ENCODE results near the gene SEMA6B.

DNA sequence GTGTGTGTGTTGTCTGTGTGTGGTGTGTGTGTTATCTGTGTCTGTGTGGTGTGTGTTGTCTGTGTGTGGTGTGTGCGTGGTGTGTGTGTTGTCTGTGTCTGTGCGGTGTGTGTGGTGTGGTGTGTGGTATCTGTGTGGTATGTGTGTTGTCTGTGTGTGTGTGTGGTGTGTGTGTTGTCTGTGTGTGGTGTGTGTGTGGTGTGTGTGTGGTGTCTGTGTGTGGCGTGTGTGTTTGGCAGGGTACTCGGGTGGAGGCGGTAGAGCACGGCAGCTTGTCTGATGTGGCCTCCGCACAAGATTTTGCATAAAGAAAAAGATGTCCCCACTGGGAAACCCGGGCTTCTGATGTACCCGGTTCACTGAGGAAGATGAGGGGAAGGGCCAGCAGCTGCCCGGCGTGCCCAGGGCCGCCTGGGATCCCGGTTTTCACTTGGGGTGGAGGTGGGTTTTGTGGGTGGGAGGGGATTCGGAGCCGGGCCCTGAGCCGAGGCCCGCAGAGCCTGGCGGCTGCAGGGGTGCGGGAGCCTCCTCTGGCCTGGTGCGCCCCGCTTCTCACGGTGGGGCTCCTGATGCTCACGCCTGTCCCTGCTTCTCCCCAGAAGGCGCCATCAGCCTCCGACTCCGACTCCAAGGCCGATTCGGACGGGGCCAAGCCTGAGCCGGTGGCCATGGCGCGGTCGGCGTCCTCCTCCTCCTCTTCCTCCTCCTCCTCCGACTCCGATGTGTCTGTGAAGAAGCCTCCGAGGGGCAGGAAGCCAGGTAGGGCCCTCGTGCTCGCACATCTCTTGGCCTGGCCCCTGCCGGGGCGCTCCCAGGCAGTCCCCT, 66.2 kb downstream of the SEMA6B start:
- TF ChIP-seq POLR2AphosphoS5 (IDR thresholded peaks at IDR 0.05; ENCODE audit: low read depth, low read length), result no peak
- TF ChIP-seq TAF1 (IDR thresholded peaks at IDR 0.05; ENCODE audit: low read depth, low read length), result no peak
- TF ChIP-seq POLR2A (IDR thresholded peaks at IDR 0.05; ENCODE audit: low read depth, low read length), result no peak
- no peak for TF ChIP-seq SPI1 (IDR thresholded peaks at IDR 0.05; ENCODE audit: low read depth, low read length)
